B cell (primary cell): ENCODE data around the gene ACTR8. TPM values are rescaled to one million over a fixed set of nuclear protein-coding genes. Genes with fewer than 3 reads are reported as not detected.

Experiments used
- ATAC-seq: fragments of 200-7000 bp; cut with Tn5 transposase; one replicate; pipeline ENCODE4 v1.10.0; 2021; ENCODE audit warnings: low read depth, mild to moderate bottlenecking, moderate number of reproducible peaks, moderate library complexity
- CTCF ChIA-PET: fragments of 350-600 bp; sonication (Branson Sonifier 250); formaldehyde crosslinking; loops from one replicate; lab custom pipeline; 2021; ENCODE audit warnings: antibody characterized with exemption, inconsistent platforms; lab: Charles Lee
- POLR2A ChIA-PET: fragments of 350-600 bp; sonication (Branson Sonifier 250); formaldehyde crosslinking; loops from one replicate; lab custom pipeline; 2021; ENCODE audit warnings: antibody characterized with exemption; lab: Charles Lee
- DNase-seq: peaks from one replicate; pipeline ENCODE4 v3.0.0; 2013
- H2AFZ ChIP-seq: 2 replicates; pipeline ENCODE4 v1.6.1; 2012; ENCODE audit warnings: mild to moderate bottlenecking, low read depth, low read length; ENCODE audit not compliant: insufficient read depth, poor library complexity, severe bottlenecking
- H3K27ac ChIP-seq, 2 donors: 1 replicate in 1 of 2; 2 replicates in 1 of 2; pipeline ENCODE4 v1.5.1; 2012 to 2013; ENCODE audit warnings: low read length in 2 of 2, mild to moderate bottlenecking in 2 of 2, moderate library complexity in 1 of 2
- H3K27me3 ChIP-seq, 4 experiments: fragments of 200-600 bp in 1 of 4; sonication (generic) in 1 of 4; replicated peaks in 1 of 4; 1 replicate in 2 of 4; 2 replicates in 2 of 4; pipeline versions ENCODE4 v1.6.1 to v1.7.0; 2013 to 2016; ENCODE audit warnings: low read length in 3 of 4, mild to moderate bottlenecking in 2 of 4, mixed read lengths in 1 of 4, moderate library complexity in 1 of 4; ENCODE audit not compliant: insufficient read depth in 4 of 4, control insufficient read depth in 3 of 4; ENCODE audit errors: control extremely low read depth in 1 of 4
- H3K36me3 ChIP-seq, 2 experiments: replicated peaks in 1 of 2; 1 replicate in 1 of 2; 2 replicates in 1 of 2; pipeline versions ENCODE4 v1.6.1 to v1.7.1; 2013; ENCODE audit warnings: low read length in 1 of 2; ENCODE audit not compliant: insufficient read depth in 2 of 2, control insufficient read depth in 1 of 2; ENCODE audit errors: control extremely low read depth in 1 of 2, extremely low read depth in 1 of 2
- H3K4me1 ChIP-seq, 2 donors: fragments of 200-600 bp in 1 of 2; sonication (generic) in 1 of 2; 1 replicate in 1 of 2; 2 replicates in 1 of 2; pipeline versions ENCODE4 v1.5.1 to v1.6.1; 2013 to 2017; ENCODE audit warnings: low read length in 2 of 2; ENCODE audit not compliant: control insufficient read depth in 2 of 2, insufficient read depth in 2 of 2
- H3K4me2 ChIP-seq: replicated peaks from 2 replicates; pipeline ENCODE3; 2012; ENCODE audit warnings: mild to moderate bottlenecking, low read depth, low read length; ENCODE audit not compliant: poor library complexity, severe bottlenecking
- H3K4me3 ChIP-seq, 5 experiments: fragments of 200-600 bp in 1 of 5; sonication (generic) in 1 of 5; 1 replicate in 3 of 5; 2 replicates in 2 of 5; pipeline versions ENCODE4 v1.5.1 to v1.7.0; 2011 to 2016; ENCODE audit warnings: low read length in 4 of 5, mild to moderate bottlenecking in 4 of 5, low read depth in 2 of 5, control low read depth in 1 of 5, moderate library complexity in 1 of 5; ENCODE audit not compliant: insufficient read depth in 1 of 5; ENCODE audit errors: control extremely low read depth in 1 of 5, extremely low read depth in 1 of 5
- H3K79me2 ChIP-seq: fragments of 200-600 bp; sonication (generic); one replicate; pipeline ENCODE4 v1.6.0; 2016; ENCODE audit warnings: low read length; ENCODE audit not compliant: control insufficient read depth, insufficient read depth
- H3K9ac ChIP-seq: fragments of 200-600 bp; sonication (generic); 2 replicates; pipeline ENCODE4 v1.6.1; 2017; ENCODE audit warnings: mild to moderate bottlenecking, low read length, moderate library complexity
- H3K9me3 ChIP-seq, 3 donors: one replicate each; pipeline versions ENCODE4 v1.6.1 to v1.7.1; 2013; ENCODE audit warnings: low read length in 2 of 3; ENCODE audit not compliant: control insufficient read depth in 2 of 3, insufficient read depth in 1 of 3; ENCODE audit errors: control extremely low read depth in 1 of 3
- H4K20me1 ChIP-seq: 2 replicates; pipeline ENCODE4 v1.6.0; 2012; ENCODE audit warnings: mild to moderate bottlenecking, low read length; ENCODE audit not compliant: insufficient read depth, control insufficient read depth, poor library complexity, severe bottlenecking
- H3K27ac Mint-ChIP-seq: one replicate; pipeline ENCODE4 v1.8.0; 2021; ENCODE audit warnings: mixed read lengths
- H3K27me3 Mint-ChIP-seq: one replicate; pipeline ENCODE4 v1.8.0; 2021; ENCODE audit warnings: mixed read lengths
- H3K4me1 Mint-ChIP-seq: one replicate; pipeline ENCODE4 v1.8.0; 2021; ENCODE audit warnings: mixed read lengths
- H3K4me3 Mint-ChIP-seq: one replicate; pipeline ENCODE4 v1.8.0; 2021; ENCODE audit warnings: mixed read lengths
- H3K9me3 Mint-ChIP-seq: one replicate; pipeline ENCODE4 v1.8.0; 2022; ENCODE audit warnings: mixed read lengths; ENCODE audit not compliant: insufficient read depth
- EZH2 ChIP-seq: IDR thresholded peaks from 2 replicates; pipeline ENCODE4 v1.6.1; 2012; ENCODE audit warnings: borderline replicate concordance, low read depth, mild to moderate bottlenecking, moderate library complexity, low read length; ENCODE audit not compliant: insufficient read depth, poor library complexity, severe bottlenecking
- WGBS: methylation state at CpG from one replicate; pipeline ENCODE4 v1.1.5; 2013; ENCODE audit warnings: missing lambda C conversion rate; ENCODE audit not compliant: insufficient coverage; 5-methylcytosine and 5-hydroxymethylcytosine counted together
- intact Hi-C: fragments of 100-400 bp; cut with micrococcal nuclease; formaldehyde crosslinking; loops from one replicate; pipeline ENCODE4 v1.10.0; 2022
- polyA plus RNA-seq: library from polyadenylated mRNA; depleted of rRNA; stranded (reverse); fragments of >200 nt; gene quantifications from 2 replicates; pipeline ENCODE4 v1.2.3, GENCODE V29; 2012
- total RNA-seq, 2 donors: library from RNA; stranded (reverse); fragments of 120-200 nt in 1 of 2; gene quantifications; 1 replicate in 1 of 2; 2 replicates in 1 of 2; pipeline versions ENCODE4 v1.2.3 to v1.2.4, GENCODE V29; 2013 to 2022
- TF ChIP-seq, protein P1 (sequence below): fragments of 200-600 bp; IDR thresholded peaks from one replicate; pipeline ENCODE4 v1.8.0; 2022; ENCODE audit warnings: antibody characterized with exemption, mild to moderate bottlenecking

ACTR8 gene
- total and polyA plus RNA-seq, 2 donors (not counting 1 experiment from before 2014, with no cell fraction given) = 10.8 to 42.0 TPM

DNA sequence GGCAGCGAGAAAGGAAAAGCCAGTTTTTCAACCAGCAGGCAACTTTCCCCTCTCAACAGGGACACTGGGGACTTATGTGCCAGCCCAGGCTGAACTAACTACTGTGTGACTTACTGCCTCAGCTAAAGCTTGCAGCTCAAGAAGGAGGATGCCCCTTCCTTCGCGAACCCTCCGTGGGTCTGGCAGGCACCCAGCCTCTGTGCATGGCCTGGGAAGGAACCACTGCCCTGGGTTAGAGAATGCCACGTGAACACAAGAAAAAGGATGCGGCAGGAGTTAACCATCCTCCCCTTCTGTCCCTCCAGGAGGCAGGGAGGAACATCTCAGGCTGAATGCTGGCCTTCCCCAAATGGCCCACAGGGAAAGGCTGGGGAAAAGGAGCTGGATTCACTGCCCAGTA lies 64.7 kb downstream of the ACTR8 start:
- Histone ChIP-seq H3K36me3 (no peaks in the 10 kb centered on the region), H3K4me3 (no peak overlapping the region), H4K20me1 (no peaks in the 10 kb centered on the region), H3K4me2 (no peak overlapping the region), H3K9ac (no peak overlapping the region), H2AFZ (no peak overlapping the region), H3K79me2 (no peaks in the 10 kb centered on the region), H3K27ac (no peak overlapping the region), H3K4me1 (no peaks in the 10 kb centered on the region), H3K9me3 (no peaks in the 10 kb centered on the region), H3K27me3 (peaks cover 0 to 4% (median 1%) of the 10 kb centered on the region in 4 experiments)
- Mint-ChIP-seq H3K27me3 (no peaks in the 10 kb centered on the region), H3K27ac (no peak overlapping the region), H3K4me1 (no peaks in the 10 kb centered on the region), H3K9me3 (no peaks in the 10 kb centered on the region), H3K4me3 (no peak overlapping the region)
- no peak for TF ChIP-seq EZH2
- TF ChIP-seq, protein P1, sequence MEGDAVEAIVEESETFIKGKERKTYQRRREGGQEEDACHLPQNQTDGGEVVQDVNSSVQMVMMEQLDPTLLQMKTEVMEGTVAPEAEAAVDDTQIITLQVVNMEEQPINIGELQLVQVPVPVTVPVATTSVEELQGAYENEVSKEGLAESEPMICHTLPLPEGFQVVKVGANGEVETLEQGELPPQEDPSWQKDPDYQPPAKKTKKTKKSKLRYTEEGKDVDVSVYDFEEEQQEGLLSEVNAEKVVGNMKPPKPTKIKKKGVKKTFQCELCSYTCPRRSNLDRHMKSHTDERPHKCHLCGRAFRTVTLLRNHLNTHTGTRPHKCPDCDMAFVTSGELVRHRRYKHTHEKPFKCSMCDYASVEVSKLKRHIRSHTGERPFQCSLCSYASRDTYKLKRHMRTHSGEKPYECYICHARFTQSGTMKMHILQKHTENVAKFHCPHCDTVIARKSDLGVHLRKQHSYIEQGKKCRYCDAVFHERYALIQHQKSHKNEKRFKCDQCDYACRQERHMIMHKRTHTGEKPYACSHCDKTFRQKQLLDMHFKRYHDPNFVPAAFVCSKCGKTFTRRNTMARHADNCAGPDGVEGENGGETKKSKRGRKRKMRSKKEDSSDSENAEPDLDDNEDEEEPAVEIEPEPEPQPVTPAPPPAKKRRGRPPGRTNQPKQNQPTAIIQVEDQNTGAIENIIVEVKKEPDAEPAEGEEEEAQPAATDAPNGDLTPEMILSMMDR = no peak
- ATAC-seq (no peak), DNase-seq (no peak)
- ChIA-PET POLR2A (no interaction called here), CTCF (no interaction called here)
- intact Hi-C loops = no loop called here
- WGBS = 80% methylated on average over 5 of the region's 6 CpGs

Other genes with a start within 250 kb of the ACTR8 start
- gene CHDH, start 35.7 kb downstream of the ACTR8 start, total RNA-seq = 0.27 and 0.37 TPM in 2 replicates
- gene CHDH, start 35.7 kb downstream of the ACTR8 start, polyA plus RNA-seq = 0.03 and 0.22 TPM in 2 replicates
- 0.15 and 0.32 TPM in 2 replicates for gene IL17RB, start 35.6 kb downstream of the ACTR8 start, total RNA-seq
- 0.07 and 0.09 TPM in 2 replicates for gene IL17RB, start 35.6 kb downstream of the ACTR8 start, polyA plus RNA-seq
- gene SELENOK, start 9.7 kb upstream of the ACTR8 start, total RNA-seq = 21.9 and 27.5 TPM in 2 replicates
- gene SELENOK, start 9.7 kb upstream of the ACTR8 start, polyA plus RNA-seq = 56.1 and 181 TPM in 2 replicates
- 0.15 TPM in 1 of 2 replicates, not detected in the other for gene CACNA2D3, start 240.4 kb upstream of the ACTR8 start, total RNA-seq
- 0.19 TPM in 1 of 2 replicates, not detected in the other for gene CACNA2D3, start 240.4 kb upstream of the ACTR8 start, polyA plus RNA-seq